Lung (tissue), 12 donors: Measurements from ENCODE around the gene CREB5. TPM values are rescaled to one million over a fixed set of nuclear protein-coding genes. Genes with fewer than 3 reads are reported as not detected.

Experiments
- ATAC-seq: fragments of 200-7000 bp; cut with Tn5 transposase; one replicate; pipeline ENCODE4 v1.9.1; 2020; ENCODE audit warnings: moderate number of reproducible peaks; ENCODE audit not compliant: insufficient read depth, low FRiP score
- DNase-seq, 3 donors: peaks; one replicate each; pipeline ENCODE4 v3.0.0-alpha.2; 2013 to 2017
- H3K27ac ChIP-seq, 2 donors: one replicate each; pipeline ENCODE4 v1.5.1; 2013; ENCODE audit warnings: mild to moderate bottlenecking in 2 of 2, moderate library complexity in 2 of 2, control low read depth in 1 of 2, inconsistent platforms in 1 of 2, low read depth in 1 of 2, low read length in 1 of 2
- H3K27me3 ChIP-seq, 3 donors: one replicate each; pipeline ENCODE4 v1.5.1; 2013; ENCODE audit warnings: low read length in 2 of 3; ENCODE audit not compliant: control insufficient read depth in 3 of 3, insufficient read depth in 3 of 3
- H3K36me3 ChIP-seq, 4 donors: one replicate each; pipeline ENCODE4 v1.5.1; 2013; ENCODE audit warnings: low read length in 4 of 4, mild to moderate bottlenecking in 1 of 4, moderate library complexity in 1 of 4; ENCODE audit not compliant: control insufficient read depth in 4 of 4, insufficient read depth in 4 of 4
- H3K4me1 ChIP-seq, 5 donors: one replicate each; pipeline ENCODE4 v1.5.1; 2013; ENCODE audit warnings: low read length in 5 of 5, mild to moderate bottlenecking in 2 of 5, moderate library complexity in 1 of 5; ENCODE audit not compliant: control insufficient read depth in 5 of 5, insufficient read depth in 5 of 5
- H3K4me3 ChIP-seq: one replicate; pipeline ENCODE4 v1.5.1; 2013; ENCODE audit warnings: mild to moderate bottlenecking, control low read depth, moderate library complexity
- H3K9ac ChIP-seq, 2 donors: one replicate each; pipeline ENCODE4 v1.5.1; 2013; ENCODE audit warnings: low read length in 2 of 2, control low read depth in 1 of 2; ENCODE audit not compliant: insufficient read depth in 1 of 2
- H3K9me3 ChIP-seq, 4 donors: one replicate each; pipeline ENCODE4 v1.5.1; 2013; ENCODE audit warnings: low read length in 3 of 4, mild to moderate bottlenecking in 1 of 4, moderate library complexity in 1 of 4; ENCODE audit not compliant: control insufficient read depth in 4 of 4, insufficient read depth in 3 of 4
- WGBS, 2 donors: extraction: QIAGEN DNeasy Blood & Tissue Kit; methylation state at CpG; one replicate each; pipeline ENCODE4 v1.1.7; 2013; 5-methylcytosine and 5-hydroxymethylcytosine counted together
- polyA plus RNA-seq, 2 donors: library from polyadenylated mRNA; stranded (reverse); fragments of 200-250 nt; gene quantifications; one replicate each; pipeline ENCODE4 v1.2.1, GENCODE V29; 2013
- total RNA-seq, 2 donors: library from RNA; depleted of rRNA in 1 of 2; stranded (reverse); fragments of >200 nt in 1 of 2; gene quantifications; one replicate each; pipeline ENCODE4 v1.2.1, GENCODE V29; 2014 to 2021
- TF ChIP-seq, protein P1 (sequence below): IDR thresholded peaks from 2 replicates; pipeline ENCODE4 v1.5.1; 2012; ENCODE audit warnings: mild to moderate bottlenecking; ENCODE audit errors: control extremely low read depth, extremely low read depth
- donor health status: control.
- donor health status: control.
- donor health status: Bipolar disorder and iron deficiency.
- donor health status: healthy.
- donor health status: DM: yes; HTN: yes; CAD: no.

CREB5 gene
- total and polyA plus RNA-seq, 4 donors, result 2.7 to 23.1 (median 9.6) TPM

DNA sequence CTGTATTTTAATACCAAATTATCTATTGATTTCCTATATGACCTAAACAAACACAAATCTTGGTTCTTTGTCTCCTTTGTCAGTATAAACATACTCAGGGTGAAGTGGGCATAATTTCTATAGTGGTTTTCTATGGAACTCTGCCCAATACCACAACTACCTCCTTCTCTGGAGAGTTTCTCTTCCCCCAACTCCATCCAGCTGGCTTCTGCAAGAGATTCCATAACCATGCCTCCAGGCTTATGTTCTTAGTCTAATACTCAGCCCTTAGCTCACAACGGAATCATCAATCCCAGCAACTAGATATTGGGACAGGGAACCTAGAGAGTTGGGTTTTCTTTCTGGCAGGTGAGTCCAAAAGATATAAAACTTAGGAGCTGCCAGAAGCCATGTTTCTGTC is 418.5 kb downstream of the CREB5 start:
- Histone ChIP-seq H3K9ac (no peak overlapping the region), H3K36me3 (no peaks in the 10 kb centered on the region), H3K27ac (no peak overlapping the region), H3K4me1 (no peaks in the 10 kb centered on the region), H3K4me3 (no peak overlapping the region), H3K9me3 (no peaks in the 10 kb centered on the region), H3K27me3 (no peaks in the 10 kb centered on the region)
- DNase-seq (no peak), ATAC-seq (no peak)
- TF ChIP-seq, protein P1, sequence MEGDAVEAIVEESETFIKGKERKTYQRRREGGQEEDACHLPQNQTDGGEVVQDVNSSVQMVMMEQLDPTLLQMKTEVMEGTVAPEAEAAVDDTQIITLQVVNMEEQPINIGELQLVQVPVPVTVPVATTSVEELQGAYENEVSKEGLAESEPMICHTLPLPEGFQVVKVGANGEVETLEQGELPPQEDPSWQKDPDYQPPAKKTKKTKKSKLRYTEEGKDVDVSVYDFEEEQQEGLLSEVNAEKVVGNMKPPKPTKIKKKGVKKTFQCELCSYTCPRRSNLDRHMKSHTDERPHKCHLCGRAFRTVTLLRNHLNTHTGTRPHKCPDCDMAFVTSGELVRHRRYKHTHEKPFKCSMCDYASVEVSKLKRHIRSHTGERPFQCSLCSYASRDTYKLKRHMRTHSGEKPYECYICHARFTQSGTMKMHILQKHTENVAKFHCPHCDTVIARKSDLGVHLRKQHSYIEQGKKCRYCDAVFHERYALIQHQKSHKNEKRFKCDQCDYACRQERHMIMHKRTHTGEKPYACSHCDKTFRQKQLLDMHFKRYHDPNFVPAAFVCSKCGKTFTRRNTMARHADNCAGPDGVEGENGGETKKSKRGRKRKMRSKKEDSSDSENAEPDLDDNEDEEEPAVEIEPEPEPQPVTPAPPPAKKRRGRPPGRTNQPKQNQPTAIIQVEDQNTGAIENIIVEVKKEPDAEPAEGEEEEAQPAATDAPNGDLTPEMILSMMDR, result no peak
- 42 to 62% methylated on average over 1 of the region's 1 CpG for WGBS, 2 donors

DNA sequence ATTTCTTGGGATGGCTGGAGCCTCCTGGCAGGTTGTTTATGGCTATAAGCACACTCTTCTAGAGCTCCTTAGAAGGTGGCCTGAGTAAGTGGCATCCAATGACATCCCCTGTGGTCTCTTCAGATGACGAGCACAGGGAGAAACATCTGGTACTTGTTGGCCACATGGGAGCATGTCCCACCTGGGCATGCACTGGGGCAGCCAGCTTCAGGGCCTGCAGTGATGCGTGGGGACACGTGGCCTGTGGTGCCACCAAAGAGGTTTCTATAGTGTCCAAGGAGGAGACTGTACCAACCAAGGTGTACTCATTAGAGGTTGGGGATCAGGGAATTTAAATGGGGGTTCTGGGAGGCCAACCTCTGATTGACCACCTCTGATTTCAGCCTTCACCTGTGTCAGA is 420.4 kb downstream of the CREB5 start:
- Histone ChIP-seq H3K36me3 (no peaks in the 10 kb centered on the region), H3K9ac (no peak overlapping the region), H3K4me1 (no peaks in the 10 kb centered on the region), H3K9me3 (no peaks in the 10 kb centered on the region), H3K27ac (no peak overlapping the region), H3K27me3 (no peaks in the 10 kb centered on the region), H3K4me3 (no peak overlapping the region)
- TF ChIP-seq, protein P1, result no peak
- no peak for DNase-seq
- 93% methylated on average over 3 of the region's 3 CpGs for WGBS, 2 donors
- ATAC-seq, result no peak

DNA sequence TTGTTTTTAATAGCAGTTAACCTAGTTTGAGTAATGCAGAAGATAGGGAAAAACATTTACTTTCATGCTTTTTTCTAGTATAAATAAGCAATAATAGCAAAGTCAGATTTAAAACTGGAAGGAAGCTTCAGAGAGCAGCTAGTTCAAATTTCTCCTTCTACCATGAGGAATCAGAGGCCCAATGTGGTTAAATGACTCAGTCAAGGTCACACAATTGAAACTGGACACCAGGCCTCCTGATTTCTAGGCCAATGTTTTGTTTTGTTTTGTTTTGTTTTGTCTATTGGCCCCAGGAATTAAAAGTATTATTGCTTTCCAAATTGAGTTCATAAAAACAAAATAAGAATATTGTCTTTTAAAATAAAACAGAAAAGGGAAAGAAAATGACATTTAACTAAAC is 423.5 kb downstream of the CREB5 start:
- H3K4me3 ChIP-seq, result no peak overlapping the region
- H3K27me3 ChIP-seq, result no peaks in the 10 kb centered on the region
- ATAC-seq (no peak), DNase-seq (no peak)
- no peaks in the 10 kb centered on the region for H3K9me3 ChIP-seq
- no peak overlapping the region for H3K27ac ChIP-seq
- H3K4me1 ChIP-seq, result no peaks in the 10 kb centered on the region
- no peak overlapping the region for H3K9ac ChIP-seq
- H3K36me3 ChIP-seq, result no peaks in the 10 kb centered on the region
- TF ChIP-seq, protein P1, result no peak

DNA sequence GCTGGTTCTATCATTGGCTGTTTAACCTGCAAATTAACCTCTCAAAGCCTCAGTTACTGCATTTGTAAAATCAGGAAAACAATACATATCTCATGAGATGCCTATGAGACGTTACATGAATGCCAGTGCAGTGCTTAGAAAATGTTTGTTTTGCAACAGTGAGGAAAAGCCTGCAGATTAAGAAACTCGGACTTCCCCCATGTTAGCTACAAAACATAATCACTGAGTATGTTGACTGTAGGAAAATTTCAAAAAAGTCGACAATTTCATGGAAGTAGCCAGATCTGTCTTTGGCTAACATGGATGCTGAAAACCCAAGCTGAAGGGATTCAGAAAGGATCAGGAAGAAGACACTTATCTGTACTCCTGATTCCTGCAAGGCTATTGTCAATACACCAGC is 424.4 kb downstream of the CREB5 start:
- H3K9ac ChIP-seq, result no peak overlapping the region
- no peak overlapping the region for H3K4me3 ChIP-seq
- ATAC-seq (no peak), DNase-seq (no peak)
- TF ChIP-seq, protein P1, result no peak
- H3K4me1 ChIP-seq, result peaks cover 0 to 4% (median 0%) of the 10 kb centered on the region in 5 donors
- H3K27ac ChIP-seq, result no peak overlapping the region
- WGBS, 2 donors, result 58 to 61% methylated on average over 3 of the region's 3 CpGs
- no peaks in the 10 kb centered on the region for H3K9me3 ChIP-seq
- H3K36me3 ChIP-seq, result no peaks in the 10 kb centered on the region
- H3K27me3 ChIP-seq, result no peaks in the 10 kb centered on the region
